Adrenal gland (tissue), 12 donors: ENCODE data around the gene EBF3. TPM values are rescaled to one million over a fixed set of nuclear protein-coding genes. Genes with fewer than 3 reads are reported as not detected.

Source experiments
- DNase-seq, 7 donors: peaks; one replicate each; pipeline ENCODE4 v3.0.0-alpha.2; 2019 to 2020
- H3K27ac ChIP-seq, 5 donors: fragments of 200-600 bp; sonication (generic) in 4 of 5; 1 replicate in 3 of 5; 2 replicates in 2 of 5; pipeline versions ENCODE4 v1.5.1 to v1.8.0; 2016 to 2020; ENCODE audit warnings: mild to moderate bottlenecking in 1 of 5
- H3K27me3 ChIP-seq: fragments of 200-600 bp; 2 replicates; pipeline ENCODE4 v1.8.0; 2021
- H3K36me3 ChIP-seq, 2 donors: fragments of 200-600 bp; replicated peaks in 1 of 2; 1 replicate in 1 of 2; 2 replicates in 1 of 2; pipeline versions ENCODE4 v1.5.1 to v1.8.0; 2018 to 2022
- H3K4me1 ChIP-seq, 2 donors: fragments of 200-600 bp; replicated peaks in 1 of 2; 1 replicate in 1 of 2; 2 replicates in 1 of 2; pipeline versions ENCODE4 v1.5.1 to v1.8.0; 2018 to 2021
- H3K4me3 ChIP-seq, 4 donors: fragments of 200-600 bp; sonication (generic) in 3 of 4; one replicate each; pipeline ENCODE4 v1.5.1; 2016 to 2018
- H3K9me3 ChIP-seq, 3 donors: fragments of 200-600 bp; sonication (generic) in 1 of 3; replicated peaks in 1 of 3; 1 replicate in 2 of 3; 2 replicates in 1 of 3; pipeline versions ENCODE4 v1.5.1 to v1.8.0; 2016 to 2021
- CTCF ChIP-seq, 6 experiments: fragments of 450-650 bp in 4 of 6; fragments of 200-600 bp in 2 of 6; sonication (generic) in 1 of 6; IDR thresholded peaks; 1 replicate in 5 of 6; 2 replicates in 1 of 6; pipeline versions ENCODE4 v1.5.1 to v1.8.0; 2016 to 2021; ENCODE audit warnings: antibody characterized with exemption in 6 of 6, mild to moderate bottlenecking in 2 of 6, moderate library complexity in 1 of 6
- POLR2A ChIP-seq, 2 donors: fragments of 450-650 bp; IDR thresholded peaks; one replicate each; pipeline ENCODE4 v1.6.1; 2017; ENCODE audit warnings: antibody characterized with exemption in 2 of 2, mild to moderate bottlenecking in 2 of 2, moderate library complexity in 1 of 2
- WGBS, 4 donors: extraction: QIAGEN DNeasy Blood & Tissue Kit in 2 of 4; methylation state at CpG; one replicate each; pipeline versions ENCODE4 v1.1.5 to v1.1.7; 2013 to 2017; 5-methylcytosine and 5-hydroxymethylcytosine counted together
- intact Hi-C, 2 donors: fragments of 100-400 bp; cut with DNase I; formaldehyde crosslinking; loops; one replicate each; pipeline versions ENCODE4 v1.14.1 to v1.15.0; 2022 to 2023
- polyA plus RNA-seq, 3 donors: library from polyadenylated mRNA; stranded (reverse); fragments of 200-250 nt in 2 of 3; fragments of 350-450 nt in 1 of 3; fragmentation: Illumina TruSeq in 1 of 3; extraction: RNeasy Lipid Tissue Mini Kit (QIAGEN cat#74804) in 1 of 3; gene quantifications; one replicate each; pipeline ENCODE4 v1.2.3, GENCODE V29; 2013 to 2014
- total RNA-seq, 9 donors: library from RNA; depleted of rRNA in 4 of 9; stranded (reverse); fragments of >200 nt in 4 of 9; fragments of 120-200 nt in 1 of 9; fragmentation: NEBNext Ultra II Directional in 1 of 9; extraction: Animal tissue kit (Norgen Biotek cat#: 25700) in 1 of 9; gene quantifications; one replicate each; pipeline versions ENCODE4 v1.1.0 to v1.2.4, GENCODE V29; 2013 to 2023
- donor health status: healthy with polysubstance abuse.
- donor health status: Bipolar disorder and iron deficiency.
- donor health status: DM: yes; HTN: yes; CAD: no.
- donor health status: DM: no; HTN: no; CAD: no.
- donor health status: DM: no; HTN: no; CAD: no.
- donor health status: DM: yes; HTN: yes; CAD: no.

Gene EBF3
- total and polyA plus RNA-seq, 12 donors = 0.12 to 2.2 (median 0.53) TPM; not detected in 1

- Histone ChIP-seq H3K27me3 (no peaks in the 10 kb centered on the region), H3K9me3 (no peaks in the 10 kb centered on the region), H3K4me3 (no peak overlapping the region), H3K4me1 (no peaks in the 10 kb centered on the region), H3K36me3 (no peaks in the 10 kb centered on the region), H3K27ac (no peak overlapping the region)
- 92 to 93% (median 93%) methylated on average over 35 of the region's 35 CpGs for WGBS, 4 donors
- intact Hi-C loops = loop anchor here in 1 of 2 donors (10.0 kb wide), 1 partner anchor 237 kb away; no protein-coding TSS in a partner anchor
- no peak for DNase-seq
- TF ChIP-seq CTCF (IDR thresholded peaks at IDR 0.05) (no peak), POLR2A (IDR thresholded peaks at IDR 0.05) (no peak)
These were observed 75.9 kb downstream of the EBF3 start for GRCh38 chr10:129887986-129888783.

GRCh38 chr10:129887381-129887905 lies 76.6 kb downstream of the EBF3 start:
- no peak for DNase-seq
- intact Hi-C loops = loop anchor here in 1 of 2 donors (10.0 kb wide), 1 partner anchor 237 kb away; no protein-coding TSS in a partner anchor
- no peak overlapping the region for H3K27ac ChIP-seq
- no peak overlapping the region for H3K4me3 ChIP-seq
- 84 to 92% (median 91%) methylated on average over 13 of the region's 13 CpGs for WGBS, 4 donors
- no peaks in the 10 kb centered on the region for H3K4me1 ChIP-seq
- H3K36me3 ChIP-seq = no peaks in the 10 kb centered on the region
- no peak for TF ChIP-seq POLR2A (IDR thresholded peaks at IDR 0.05)
- TF ChIP-seq CTCF (IDR thresholded peaks at IDR 0.05) = no peak
- H3K9me3 ChIP-seq = no peaks in the 10 kb centered on the region
- no peaks in the 10 kb centered on the region for H3K27me3 ChIP-seq

DNA sequence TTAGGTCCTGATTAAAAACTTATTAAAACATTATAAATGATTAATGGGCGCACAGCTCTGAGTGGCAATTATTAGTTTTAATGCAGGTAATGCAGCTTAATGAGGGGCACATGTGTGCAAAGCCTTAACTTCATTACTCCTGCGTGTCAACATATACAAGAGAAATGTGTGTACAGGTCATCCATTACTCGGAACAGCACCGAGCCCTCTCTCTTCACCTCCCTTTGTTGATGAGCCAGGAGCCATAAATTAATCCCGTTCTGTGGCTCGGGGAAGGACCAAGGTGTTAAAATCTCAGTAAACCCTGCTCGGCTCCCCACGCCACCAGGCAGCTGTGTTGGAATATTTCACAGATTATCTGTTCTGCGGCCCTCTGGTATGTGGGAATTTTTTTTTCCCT lies 77.8 kb downstream of the EBF3 start:
- Histone ChIP-seq H3K36me3 (no peaks in the 10 kb centered on the region), H3K4me3 (no peak overlapping the region), H3K4me1 (no peaks in the 10 kb centered on the region), H3K27me3 (no peaks in the 10 kb centered on the region), H3K27ac (no peak overlapping the region), H3K9me3 (no peaks in the 10 kb centered on the region)
- 57 to 68% (median 66%) methylated on average over 9 of the region's 9 CpGs for WGBS, 4 donors
- no peak for TF ChIP-seq CTCF (IDR thresholded peaks at IDR 0.05)
- TF ChIP-seq POLR2A (IDR thresholded peaks at IDR 0.05) = no peak
- intact Hi-C loops = loop anchor here in 1 of 2 donors (10.0 kb wide), 1 partner anchor 239 kb away; no protein-coding TSS in a partner anchor
- no peak for DNase-seq

DNA sequence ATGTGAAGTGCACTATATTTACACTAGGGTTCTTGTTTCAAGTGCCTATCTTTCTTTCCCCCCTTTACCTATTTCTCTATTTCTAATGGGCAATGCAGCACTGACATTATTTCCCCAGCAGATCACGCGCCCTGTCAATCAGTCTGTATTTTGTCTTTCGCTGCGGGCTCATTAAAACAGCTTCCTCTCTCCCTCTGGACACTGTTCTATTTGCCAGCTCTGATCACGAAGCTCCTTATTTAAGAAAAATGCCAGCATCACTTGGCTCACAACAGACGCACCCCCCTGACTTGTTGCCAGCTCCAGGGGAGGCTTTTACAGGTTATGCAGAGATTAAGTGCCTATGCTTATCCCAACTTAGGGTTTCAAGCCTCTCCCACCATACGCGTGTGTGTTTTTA lies 78.5 kb downstream of the EBF3 start:
- DNase-seq = no peak
- no peaks in the 10 kb centered on the region for H3K36me3 ChIP-seq
- no peak overlapping the region for H3K27ac ChIP-seq
- no peaks in the 10 kb centered on the region for H3K27me3 ChIP-seq
- no peak overlapping the region for H3K4me3 ChIP-seq
- no peaks in the 10 kb centered on the region for H3K4me1 ChIP-seq
- WGBS, 4 donors = 82 to 92% (median 85%) methylated on average over 8 of the region's 8 CpGs
- no peaks in the 10 kb centered on the region for H3K9me3 ChIP-seq
- intact Hi-C loops = loop anchor here in 1 of 2 donors (10.0 kb wide), 1 partner anchor 239 kb away; no protein-coding TSS in a partner anchor
- TF ChIP-seq CTCF (IDR thresholded peaks at IDR 0.05) = no peak
- TF ChIP-seq POLR2A (IDR thresholded peaks at IDR 0.05) = no peak
